HepG2 (cell line): ENCODE measurements around the gene USP36. TPM values are rescaled to one million over a fixed set of nuclear protein-coding genes. Genes with fewer than 3 reads are reported as not detected.
A peak's percentile ranks its signal among the peaks of the same experiment; 100 is the strongest.

ENCODE experiments used
- EHMT2 ChIP-seq: fragments of 200-600 bp; sonication (generic); IDR thresholded peaks from 2 replicates; pipeline ENCODE4 v1.7.0; 2017; ENCODE audit warnings: antibody characterized with exemption, low read depth, low read length, borderline replicate concordance
- ELF1 ChIP-seq: sonication (generic); formaldehyde crosslinking; IDR thresholded peaks from 2 replicates; pipeline ENCODE4 v1.4.0; 2020; ENCODE audit warnings: missing genetic modification reagents
- HNRNPUL1 ChIP-seq: fragments of 200-400 bp; formaldehyde crosslinking; IDR thresholded peaks from 2 replicates; pipeline ENCODE4 v1.6.1; 2017; ENCODE audit warnings: low read depth, mild to moderate bottlenecking, low read length, moderate library complexity
- HOXA3 ChIP-seq: sonication (generic); formaldehyde crosslinking; IDR thresholded peaks from 2 replicates; pipeline ENCODE4 v1.5.0; 2020; ENCODE audit warnings: missing genetic modification reagents
- LRRFIP1 ChIP-seq: sonication (generic); formaldehyde crosslinking; conservative IDR thresholded peaks from 2 replicates; pipeline ENCODE4 v1.4.0; 2020; ENCODE audit warnings: missing genetic modification reagents
- NCOA1 ChIP-seq: sonication (generic); formaldehyde crosslinking; IDR thresholded peaks from 2 replicates; pipeline ENCODE4 v1.9.0; 2021; ENCODE audit warnings: missing genetic modification reagents
- PBX3 ChIP-seq: sonication (generic); formaldehyde crosslinking; IDR thresholded peaks from 2 replicates; pipeline ENCODE4 v1.8.1; 2023; ENCODE audit warnings: missing genetic modification reagents, inconsistent platforms, borderline replicate concordance
- RBFOX2 ChIP-seq: fragments of 200-400 bp; formaldehyde crosslinking; IDR thresholded peaks from 2 replicates; pipeline ENCODE4 v1.6.1; 2017; ENCODE audit warnings: low read depth, mild to moderate bottlenecking, low read length
- RNF2 ChIP-seq: fragments of 450-650 bp; conservative IDR thresholded peaks from 2 replicates; pipeline ENCODE4 v1.6.1; 2016; ENCODE audit warnings: low read depth
- SP5 ChIP-seq: IDR thresholded peaks from 2 replicates; pipeline ENCODE4 v1.6.1; 2016; ENCODE audit warnings: low read depth, borderline replicate concordance
- ZBTB26 ChIP-seq: IDR thresholded peaks from 2 replicates; pipeline ENCODE4 v1.6.1; 2016; ENCODE audit warnings: missing compliant biosample characterization, missing genetic modification reagents, borderline replicate concordance
- ZBTB44 ChIP-seq: sonication (generic); formaldehyde crosslinking; IDR thresholded peaks from 2 replicates; pipeline ENCODE4 v1.4.0; 2020; ENCODE audit warnings: missing genetic modification reagents
- ZNF282 ChIP-seq: fragments of 450-650 bp; IDR thresholded peaks from 2 replicates; pipeline ENCODE4 v1.6.1; 2018; ENCODE audit not compliant: partially characterized antibody
- ZNF430 ChIP-seq: sonication (generic); formaldehyde crosslinking; IDR thresholded peaks from 2 replicates; pipeline ENCODE4 v1.9.0; 2021; ENCODE audit warnings: mild to moderate bottlenecking, missing genetic modification reagents
- ZNF432 ChIP-seq: sonication (generic); formaldehyde crosslinking; IDR thresholded peaks from 2 replicates; pipeline ENCODE4 v1.5.0; 2020; ENCODE audit warnings: missing genetic modification reagents, mild to moderate bottlenecking, borderline replicate concordance
- ZNF687 ChIP-seq: sonication (generic); formaldehyde crosslinking; IDR thresholded peaks from 2 replicates; pipeline ENCODE4 v1.5.1; 2020; ENCODE audit warnings: mild to moderate bottlenecking, missing genetic modification reagents, moderate library complexity
- ZNF784 ChIP-seq: sonication (generic); formaldehyde crosslinking; IDR thresholded peaks from 2 replicates; pipeline ENCODE4 v1.5.1; 2020; ENCODE audit warnings: missing genetic modification reagents, mild to moderate bottlenecking, borderline replicate concordance
- polyA plus RNA-seq, 8 experiments: library from polyadenylated mRNA; depleted of rRNA in 3 of 8; stranded (reverse) in 7 of 8; unstranded in 1 of 8; fragments of >200 nt; fragmentation: Illumina TruSeq in 4 of 8; extraction: Trizol in 4 of 8; gene quantifications; 2 replicates each; pipeline versions ENCODE4 v1.2.1 to v1.2.3, GENCODE V29; 2011 to 2016; ENCODE audit warnings: low read depth in 4 of 8, missing spikeins in 1 of 8, mixed read lengths in 1 of 8; ENCODE audit not compliant: insufficient read depth in 1 of 8
- total RNA-seq, 5 experiments: library from RNA; depleted of rRNA; stranded (reverse); fragments of >200 nt; fragmentation: Illumina TruSeq; extraction: Trizol; gene quantifications; 2 replicates each; pipeline ENCODE4 v1.2.3, GENCODE V29; 2016; ENCODE audit warnings: low read depth in 1 of 5

The USP36 gene
- total and polyA plus RNA-seq, 2 of the 13 experiments (the other 11 are each of a cell fraction or from before 2014, with no cell fraction given): 29.6 to 45.9 TPM

GRCh38 chr17:78883089-78883532 lies 42.5 kb upstream of the USP36 start (continued):
- TF ChIP-seq EHMT2 (no peak), RNF2 (no peak), ZNF687 (peak; percentile 78), ZNF430 (CRISPR knock-in tag) (no peak), ZBTB26 (peak; percentile 21; the same call in 1 of the 2 replicates), HOXA3 (CRISPR knock-in tag) (no peak; the same call in 1 of the 2 replicates), RBFOX2 (no peak), NCOA1 (no peak), ZBTB44 (CRISPR knock-in tag) (no peak), ELF1 (CRISPR knock-in tag) (peak; percentile 80), LRRFIP1 (CRISPR knock-in tag) (no peak), SP5 (CRISPR knock-in tag) (peak; percentile 71; the same call in 1 of the 2 replicates), ZNF784 (CRISPR knock-in tag) (no peak), HNRNPUL1 (no peak), ZNF432 (no peak), PBX3 (no peak), ZNF282 (no peak)
